H1 (cell line): Measurements from ENCODE around the gene MAP3K14. TPM values are rescaled to one million over a fixed set of nuclear protein-coding genes. Genes with fewer than 3 reads are reported as not detected.

Source experiments
- CTCF ChIA-PET: fragments of 300-600 bp; sonication (Branson Sonifier 250); formaldehyde crosslinking; loops from one replicate; lab custom pipeline; 2021; ENCODE audit not compliant: partially characterized antibody; lab: Charles Lee
- POLR2A ChIA-PET: fragments of 300-600 bp; sonication (Branson Sonifier 250); formaldehyde crosslinking; loops from one replicate; lab custom pipeline; 2021; ENCODE audit warnings: inconsistent platforms; ENCODE audit not compliant: partially characterized antibody; lab: Charles Lee
- DNase-seq, 2 experiments: peaks; one replicate each; pipeline versions ENCODE4 v3.0.0 to v3.0.0-alpha.2; 2010 to 2022; ENCODE audit warnings: low spot score in 2 of 2, low read depth in 1 of 2, mixed read lengths in 1 of 2
- FAIRE-seq: peaks from 2 replicates; lab custom pipeline; 2011; peaks lifted over from hg19 to GRCh38; lab: Jason Lieb, UNC
- H2AFZ ChIP-seq: 2 replicates; pipeline ENCODE4 v1.8.1; 2012; ENCODE audit warnings: low read length, inconsistent platforms
- H2AK5ac ChIP-seq: 2 replicates; pipeline ENCODE4 v1.6.1; 2013; ENCODE audit warnings: low read depth, low read length
- H2BK120ac ChIP-seq: replicated peaks from 2 replicates; pipeline ENCODE3; 2013; ENCODE audit warnings: low read depth, low read length, inconsistent platforms
- H2BK12ac ChIP-seq: 2 replicates; pipeline ENCODE4 v1.6.1; 2013; ENCODE audit warnings: low read depth, low read length
- H2BK15ac ChIP-seq: 2 replicates; pipeline ENCODE4 v1.6.1; 2013; ENCODE audit warnings: low read length
- H2BK20ac ChIP-seq: 2 replicates; pipeline ENCODE4 v1.6.1; 2013; ENCODE audit warnings: low read length
- H2BK5ac ChIP-seq: 2 replicates; pipeline ENCODE4 v1.6.1; 2013; ENCODE audit warnings: low read depth, low read length
- H3K14ac ChIP-seq: 2 replicates; pipeline ENCODE4 v1.6.1; 2013; ENCODE audit warnings: inconsistent platforms; ENCODE audit not compliant: insufficient read length
- H3K18ac ChIP-seq: 2 replicates; pipeline ENCODE4 v1.6.1; 2013; ENCODE audit warnings: low read length; ENCODE audit errors: extremely low read depth
- H3K23ac ChIP-seq: 2 replicates; pipeline ENCODE4 v1.6.1; 2013; ENCODE audit warnings: inconsistent platforms; ENCODE audit not compliant: insufficient read length
- H3K23me2 ChIP-seq: 2 replicates; pipeline ENCODE4 v1.6.1; 2013; ENCODE audit warnings: low read depth, low read length
- H3K27ac ChIP-seq: 2 replicates; pipeline ENCODE4 v1.6.1; 2011; ENCODE audit warnings: low read depth, low read length, inconsistent platforms
- H3K27me3 ChIP-seq, 4 experiments: replicated peaks in 1 of 4; 1 replicate in 1 of 4; 2 replicates in 3 of 4; pipeline versions ENCODE4 v1.6.1 to v1.8.1; 2011 to 2013; ENCODE audit warnings: low read length in 3 of 4, mild to moderate bottlenecking in 3 of 4, inconsistent platforms in 2 of 4, mixed read lengths in 2 of 4, moderate library complexity in 1 of 4; ENCODE audit not compliant: control insufficient read depth in 3 of 4, insufficient read depth in 3 of 4; ENCODE audit errors: extremely low read depth in 1 of 4
- H3K36me3 ChIP-seq, 4 experiments: 2 replicates each; pipeline versions ENCODE4 v1.6.1 to v1.8.1; 2011 to 2013; ENCODE audit warnings: mild to moderate bottlenecking in 4 of 4, low read length in 3 of 4, moderate library complexity in 2 of 4, control low read depth in 1 of 4, inconsistent platforms in 1 of 4; ENCODE audit not compliant: insufficient read depth in 4 of 4, control insufficient read depth in 2 of 4
- H3K4ac ChIP-seq: replicated peaks from 2 replicates; pipeline ENCODE3; 2013; ENCODE audit warnings: low read length, low read depth, mixed read lengths, inconsistent platforms; ENCODE audit not compliant: insufficient read length
- H3K4me1 ChIP-seq, 4 experiments: replicated peaks in 1 of 4; 1 replicate in 1 of 4; 2 replicates in 3 of 4; pipeline versions ENCODE4 v1.6.1 to v1.8.1; 2011 to 2013; ENCODE audit warnings: low read length in 3 of 4, inconsistent platforms in 2 of 4, mixed read lengths in 1 of 4; ENCODE audit not compliant: insufficient read depth in 4 of 4, control insufficient read depth in 3 of 4
- H3K4me2 ChIP-seq, 2 experiments: 2 replicates each; pipeline versions ENCODE4 v1.6.1 to v1.8.1; 2011 to 2013; ENCODE audit warnings: low read depth in 2 of 2, low read length in 2 of 2, control low read depth in 1 of 2, inconsistent platforms in 1 of 2, mild to moderate bottlenecking in 1 of 2; ENCODE audit not compliant: insufficient read depth in 1 of 2
- H3K4me3 ChIP-seq, 4 experiments: fragments of 200-600, 300-600 bp in 1 of 4; sonication (generic), shearing (Covaris generic), sonication (Bioruptor Twin) in 1 of 4; 2 replicates each; pipeline versions ENCODE4 v1.5.1 to v1.8.1; 2011 to 2016; ENCODE audit warnings: low read length in 4 of 4, low read depth in 3 of 4, control low read depth in 2 of 4, inconsistent platforms in 2 of 4, mild to moderate bottlenecking in 2 of 4, mixed read lengths in 1 of 4, moderate library complexity in 1 of 4; ENCODE audit not compliant: insufficient read depth in 2 of 4; ENCODE audit errors: extremely low read depth in 1 of 4
- H3K56ac ChIP-seq: replicated peaks from 2 replicates; pipeline ENCODE3; 2013; ENCODE audit warnings: low read depth, mild to moderate bottlenecking, mixed read lengths, low read length, inconsistent platforms; ENCODE audit not compliant: insufficient read length
- H3K79me1 ChIP-seq: 2 replicates; pipeline ENCODE4 v1.6.1; 2013; ENCODE audit warnings: low read depth, low read length, control low read depth
- H3K79me2 ChIP-seq, 2 experiments: 2 replicates each; pipeline versions ENCODE4 v1.6.1 to v1.8.1; 2012 to 2013; ENCODE audit warnings: low read length in 2 of 2, mild to moderate bottlenecking in 2 of 2, inconsistent platforms in 1 of 2; ENCODE audit not compliant: insufficient read depth in 2 of 2, control insufficient read depth in 1 of 2
- H3K9ac ChIP-seq, 4 experiments: replicated peaks in 1 of 4; 1 replicate in 1 of 4; 2 replicates in 3 of 4; pipeline versions ENCODE4 v1.6.1 to v1.8.1; 2011 to 2013; ENCODE audit warnings: low read depth in 3 of 4, low read length in 3 of 4, control low read depth in 2 of 4, mild to moderate bottlenecking in 2 of 4, moderate library complexity in 2 of 4, inconsistent platforms in 1 of 4; ENCODE audit errors: extremely low read depth in 1 of 4
- H3K9me3 ChIP-seq, 2 experiments: 2 replicates each; pipeline versions ENCODE4 v1.6.1 to v1.8.1; 2012 to 2013; ENCODE audit warnings: mild to moderate bottlenecking in 2 of 2, moderate library complexity in 2 of 2, control low read depth in 1 of 2, inconsistent platforms in 1 of 2, low read depth in 1 of 2, low read length in 1 of 2, mixed read lengths in 1 of 2; ENCODE audit not compliant: insufficient read depth in 2 of 2
- H4K20me1 ChIP-seq, 2 experiments: replicated peaks in 1 of 2; 2 replicates each; pipeline versions ENCODE3 to v1.8.1; 2011 to 2013; ENCODE audit warnings: inconsistent platforms in 2 of 2, low read length in 2 of 2, mild to moderate bottlenecking in 1 of 2; ENCODE audit not compliant: insufficient read depth in 2 of 2, control insufficient read depth in 1 of 2
- H4K5ac ChIP-seq: 2 replicates; pipeline ENCODE4 v1.6.1; 2013; ENCODE audit warnings: low read length, low read depth, mixed read lengths, inconsistent platforms; ENCODE audit not compliant: insufficient read length
- H4K8ac ChIP-seq: 2 replicates; pipeline ENCODE4 v1.8.0; 2013; ENCODE audit warnings: mild to moderate bottlenecking, moderate library complexity, low read length, inconsistent platforms; ENCODE audit not compliant: insufficient read depth; ENCODE audit errors: extremely low read depth
- H4K91ac ChIP-seq: replicated peaks from 2 replicates; pipeline ENCODE3; 2013; ENCODE audit warnings: low read length, mixed read lengths, inconsistent platforms; ENCODE audit not compliant: insufficient read length
- BCL11A ChIP-seq, 2 experiments: IDR thresholded peaks; one replicate each; pipeline ENCODE4 v1.6.1; 2011; ENCODE audit warnings: low read depth in 2 of 2, low read length in 2 of 2, mild to moderate bottlenecking in 2 of 2
- CHD1 ChIP-seq: IDR thresholded peaks from 2 replicates; pipeline ENCODE4 v1.6.1; 2012; ENCODE audit warnings: low read depth, low read length, improper control_type of control experiment
- JUN ChIP-seq: IDR thresholded peaks from 2 replicates; pipeline ENCODE4 v1.6.1; 2011; ENCODE audit warnings: low read depth, mild to moderate bottlenecking, improper control_type of control experiment, low read length
- KDM5A ChIP-seq: fragments of 200-600 bp; IDR thresholded peaks from 2 replicates; pipeline ENCODE4 v1.7.1; 2012; ENCODE audit warnings: mild to moderate bottlenecking, low read length, inconsistent platforms, mixed read lengths
- MAFK ChIP-seq: IDR thresholded peaks from 2 replicates; pipeline ENCODE4 v1.6.1; 2012; ENCODE audit warnings: low read depth, mild to moderate bottlenecking, improper control_type of control experiment, low read length
- PHF8 ChIP-seq: fragments of 200-600 bp; sonication (generic); conservative IDR thresholded peaks from 2 replicates; pipeline ENCODE4 v1.7.1; 2012; ENCODE audit warnings: low read depth, mild to moderate bottlenecking, inconsistent platforms, low read length, moderate library complexity
- RFX5 ChIP-seq: IDR thresholded peaks from 2 replicates; pipeline ENCODE4 v1.6.1; 2011; ENCODE audit warnings: low read depth, low read length, improper control_type of control experiment, borderline replicate concordance
- TBP ChIP-seq: IDR thresholded peaks from 2 replicates; pipeline ENCODE4 v1.6.1; 2011; ENCODE audit warnings: low read depth, low read length, improper control_type of control experiment
- WGBS, 2 experiments: shearing (Covaris generic) in 1 of 2; methylation state at CpG; one replicate each; pipeline versions ENCODE4 v1.1.6 to v1.1.7; 2013 to 2015; ENCODE audit warnings: low lambda C conversion rate in 2 of 2, mixed read lengths in 2 of 2, inconsistent platforms in 1 of 2, low coverage in 1 of 2, missing lambda C conversion rate in 1 of 2; ENCODE audit not compliant: insufficient replicate concordance in 2 of 2, insufficient coverage in 1 of 2, insufficient read length in 1 of 2; ENCODE audit errors: extremely low coverage in 1 of 2, missing lambda C conversion rate in 1 of 2; 5-methylcytosine and 5-hydroxymethylcytosine counted together
- polyA plus RNA-seq, 7 experiments: library from polyadenylated mRNA; depleted of rRNA in 3 of 7; stranded (reverse) in 5 of 7; unstranded in 2 of 7; fragments of >200 nt in 5 of 7; fragments of 200-250 nt in 2 of 7; gene quantifications; 1 replicate in 5 of 7; 2 replicates in 1 of 7; 4 replicates in 1 of 7; pipeline versions ENCODE4 v1.2.1 to v1.2.3, GENCODE V29; 2011 to 2013; ENCODE audit warnings: missing spikeins in 2 of 7, mixed read lengths in 2 of 7
- total RNA-seq: library from RNA; stranded (reverse); fragmentation: NEBNext Ultra II Directional; extraction: Animal tissue kit (Norgen Biotek cat#: 25700); gene quantifications from 2 replicates; pipeline ENCODE4 v1.2.1, GENCODE V29; 2021
- TF ChIP-seq, protein P1 (sequence below): IDR thresholded peaks from 2 replicates; pipeline ENCODE4 v1.6.1; 2012; ENCODE audit warnings: low read length, inconsistent platforms

Gene MAP3K14
- total and polyA plus RNA-seq, 2 of the 8 experiments (the other 6 are each of a cell fraction or from before 2014, with no cell fraction given): 5.2 to 6.1 TPM

DNA sequence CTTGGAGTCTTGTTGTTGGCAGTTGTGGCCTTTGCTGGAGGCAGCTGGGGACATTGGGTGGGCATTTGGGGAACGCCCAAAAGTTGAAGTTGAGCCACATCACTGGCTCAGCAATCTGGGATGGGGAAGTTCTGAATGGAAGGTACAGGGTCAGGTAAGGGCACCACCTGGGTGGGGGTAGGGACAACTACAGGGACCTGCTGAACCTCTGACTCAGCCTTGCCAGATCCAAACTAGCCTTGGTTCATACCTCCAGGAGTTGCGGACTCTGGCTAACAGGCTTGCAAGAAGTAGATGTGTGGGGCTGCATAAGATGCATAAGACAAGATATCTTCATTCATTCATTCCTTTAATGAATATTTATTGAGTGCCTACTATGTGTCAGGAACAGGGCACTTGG is 79.1 kb downstream of the MAP3K14 start:
- no peak overlapping the region for H3K27ac ChIP-seq
- peaks cover 0 to 3% of the 10 kb centered on the region in 2 experiments for H4K20me1 ChIP-seq
- H3K79me1 ChIP-seq: no peaks in the 10 kb centered on the region
- H3K4ac ChIP-seq: no peak overlapping the region
- H2BK12ac ChIP-seq: no peak overlapping the region
- no peak overlapping the region for H3K9ac ChIP-seq
- DNase-seq (no peak), FAIRE-seq (no peak)
- H3K14ac ChIP-seq: no peak overlapping the region
- no peak overlapping the region for H3K23ac ChIP-seq
- H3K56ac ChIP-seq: no peak overlapping the region
- no peak overlapping the region for H2AFZ ChIP-seq
- no peaks in the 10 kb centered on the region for H3K9me3 ChIP-seq
- no peak overlapping the region for H2BK5ac ChIP-seq
- TF ChIP-seq, protein P1, sequence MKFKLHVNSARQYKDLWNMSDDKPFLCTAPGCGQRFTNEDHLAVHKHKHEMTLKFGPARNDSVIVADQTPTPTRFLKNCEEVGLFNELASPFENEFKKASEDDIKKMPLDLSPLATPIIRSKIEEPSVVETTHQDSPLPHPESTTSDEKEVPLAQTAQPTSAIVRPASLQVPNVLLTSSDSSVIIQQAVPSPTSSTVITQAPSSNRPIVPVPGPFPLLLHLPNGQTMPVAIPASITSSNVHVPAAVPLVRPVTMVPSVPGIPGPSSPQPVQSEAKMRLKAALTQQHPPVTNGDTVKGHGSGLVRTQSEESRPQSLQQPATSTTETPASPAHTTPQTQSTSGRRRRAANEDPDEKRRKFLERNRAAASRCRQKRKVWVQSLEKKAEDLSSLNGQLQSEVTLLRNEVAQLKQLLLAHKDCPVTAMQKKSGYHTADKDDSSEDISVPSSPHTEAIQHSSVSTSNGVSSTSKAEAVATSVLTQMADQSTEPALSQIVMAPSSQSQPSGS: no peak
- no peak for TF ChIP-seq JUN
- TF ChIP-seq KDM5A: no peak
- TF ChIP-seq PHF8: no peak
- TF ChIP-seq TBP: no peak
- no peak for TF ChIP-seq RFX5
- no peak for TF ChIP-seq CHD1
- TF ChIP-seq MAFK: no peak
- TF ChIP-seq BCL11A (IDR thresholded peaks at IDR 0.05; ENCODE audit: low read depth in 2 of 2, low read length in 2 of 2): no peak
- H4K91ac ChIP-seq: no peak overlapping the region
- peaks cover 3 to 21% (median 16%) of the 10 kb centered on the region in 4 experiments for H3K4me1 ChIP-seq
- no peak overlapping the region for H2AK5ac ChIP-seq
- H3K36me3 ChIP-seq: no peaks in the 10 kb centered on the region
- no peak overlapping the region for H2BK20ac ChIP-seq
- H2BK120ac ChIP-seq: no peak overlapping the region
- no peaks in the 10 kb centered on the region for H3K79me2 ChIP-seq
- no peak overlapping the region for H4K5ac ChIP-seq
- peaks cover 0 to 29% (median 18%) of the 10 kb centered on the region in 4 experiments; a peak in 6 of 7 replicates for H3K27me3 ChIP-seq
- H3K23me2 ChIP-seq: peaks cover 13% of the 10 kb centered on the region; the same call in 1 of the 2 replicates
- ChIA-PET CTCF (interaction anchor here (0.6 to 22.1 kb wide), 4 partner anchors 13 to 93 kb away, joined by 3 to 362 read pairs (median 249); partner anchors contain the start of gene FMNL1), POLR2A (interaction anchor here (1.1 kb wide), 1 partner anchor 89 kb away, joined by 3 read pairs; the partner anchor contains the start of gene HEXIM1)
- no peak overlapping the region for H4K8ac ChIP-seq
- 83% methylated on average over 2 of the region's 2 CpGs; no CpG with 5 or more reads in 1 of the 2 experiments for WGBS, 2 experiments
- H3K4me3 ChIP-seq: no peak overlapping the region
- no peak overlapping the region for H3K18ac ChIP-seq
- no peak overlapping the region for H2BK15ac ChIP-seq
- H3K4me2 ChIP-seq: no peak overlapping the region
